ENCODE measurements around the gene WDR74. TPM values are rescaled to one million over a fixed set of nuclear protein-coding genes. Genes with fewer than 3 reads are reported as not detected.

WDR74 gene
- total RNA-seq, 4 donors from 2014 or later, result 26.6 to 46.8 (median 39.3) TPM

DNA sequence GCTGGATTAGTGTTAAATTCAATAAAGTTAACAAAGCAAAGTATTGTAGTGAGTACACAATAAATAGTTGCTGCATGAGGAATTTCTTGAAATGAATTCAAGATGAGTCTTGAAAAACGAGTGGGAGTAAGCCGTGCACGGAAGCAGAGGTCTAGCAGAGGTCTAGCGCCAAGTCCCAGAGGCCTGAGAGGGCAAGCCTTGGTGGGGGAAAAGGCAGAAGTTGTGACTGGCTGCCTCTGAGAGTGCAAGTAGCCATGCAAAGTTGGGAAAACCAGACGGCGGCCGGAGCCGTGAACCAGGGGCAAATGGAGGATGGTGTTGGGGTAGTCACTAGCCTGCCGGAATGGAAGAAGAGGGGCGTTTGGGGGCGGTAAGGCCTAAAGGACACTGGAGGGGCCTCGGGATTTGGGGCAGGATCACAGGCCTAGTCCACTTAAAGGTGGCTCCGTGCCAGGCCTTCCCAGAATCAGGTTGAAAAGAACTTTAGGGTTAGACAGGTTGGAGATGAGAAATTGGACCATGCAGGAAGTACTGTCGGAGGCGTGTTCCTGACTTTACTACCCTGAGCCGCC is 40.9 kb upstream of the WDR74 start:
- TF ChIP-seq CTCF (IDR thresholded peaks at IDR 0.05) (no peak), POLR2AphosphoS5 (IDR thresholded peaks at IDR 0.05) (peak; percentile 41)
- Histone ChIP-seq H3K4me3 (peak overlapping the region; percentile 85 to 93), H3K36me3 (peaks cover 0 to 31% of the 10 kb centered on the region in 2 donors), H3K4me1 (peaks cover 0 to 57% (median 32%) of the 10 kb centered on the region in 3 donors), H3K9me3 (no peaks in the 10 kb centered on the region), H3K27me3 (no peaks in the 10 kb centered on the region), H3K27ac (peak overlapping the region; percentile 95 to 99 (median 97))
- 0% methylated on average over 12 to 16 of the region's 16 CpGs for WGBS, 2 donors (ENCODE audit: low coverage in 1 of 2)
- peak; percentile 6 for ATAC-seq

- Histone ChIP-seq H3K27ac (peak overlapping the region; percentile 95 to 99 (median 97)), H3K36me3 (peaks cover 0 to 22% of the 10 kb centered on the region in 2 donors), H3K4me3 (peak overlapping the region in 1 of 2 donors; percentile 93), H3K27me3 (no peaks in the 10 kb centered on the region), H3K4me1 (peaks cover 0 to 48% (median 31%) of the 10 kb centered on the region in 3 donors), H3K9me3 (no peaks in the 10 kb centered on the region)
- peak; percentile 91 for TF ChIP-seq POLR2AphosphoS5 (IDR thresholded peaks at IDR 0.05)
- no peak for TF ChIP-seq POLR2A (IDR thresholded peaks at IDR 0.05)
- ATAC-seq, result no peak
- 41 to 54% methylated on average over 4 to 6 of the region's 7 CpGs for WGBS, 2 donors (ENCODE audit: low coverage in 1 of 2)
Observed at GRCh38 chr11:62879235-62879978, 40.0 kb upstream of the WDR74 start.

DNA sequence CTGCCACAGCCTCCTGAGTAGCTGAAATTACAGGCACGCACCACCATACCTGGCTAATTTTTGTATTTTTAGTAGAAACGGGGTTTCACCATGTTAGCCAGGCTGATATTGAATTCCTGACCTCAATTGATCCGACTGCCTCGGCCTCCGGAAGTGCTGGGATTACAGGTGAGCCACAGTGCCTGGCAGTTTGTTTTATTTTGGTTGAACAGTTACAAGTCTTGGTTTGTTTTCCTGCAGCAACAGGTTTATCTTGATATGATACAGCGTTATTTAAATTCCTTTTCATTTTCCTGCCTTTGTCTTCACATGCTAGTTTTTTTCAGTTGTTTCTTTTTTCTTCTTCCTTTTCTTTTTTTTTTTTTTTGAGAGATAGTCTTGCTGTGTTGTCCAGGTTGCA is 37.3 kb upstream of the WDR74 start:
- Histone ChIP-seq H3K4me3 (no peak overlapping the region), H3K4me1 (peaks cover 0 to 21% (median 14%) of the 10 kb centered on the region in 3 donors), H3K9me3 (no peaks in the 10 kb centered on the region), H3K36me3 (no peaks in the 10 kb centered on the region), H3K27me3 (no peaks in the 10 kb centered on the region), H3K27ac (no peak overlapping the region)
- ATAC-seq, result no peak
- 86 to 91% methylated on average over 3 to 4 of the region's 6 CpGs for WGBS, 2 donors (ENCODE audit: low coverage in 1 of 2)
- TF ChIP-seq POLR2AphosphoS5 (IDR thresholded peaks at IDR 0.05), result no peak
- TF ChIP-seq CTCF (IDR thresholded peaks at IDR 0.05), result no peak
- TF ChIP-seq EP300 (IDR thresholded peaks at IDR 0.05), result no peak
- no peak for TF ChIP-seq POLR2A (IDR thresholded peaks at IDR 0.05)

GRCh38 chr11:62875698-62876478 is 36.5 kb upstream of the WDR74 start:
- 60 to 69% methylated on average over 1 to 3 of the region's 7 CpGs for WGBS, 2 donors (ENCODE audit: low coverage in 1 of 2)
- no peak for TF ChIP-seq CTCF (IDR thresholded peaks at IDR 0.05)

GRCh38 chr11:62874851-62875250 is 35.5 kb upstream of the WDR74 start:
- H3K36me3 ChIP-seq, result no peaks in the 10 kb centered on the region
- ATAC-seq, result no peak
- no peaks in the 10 kb centered on the region for H3K9me3 ChIP-seq
- H3K4me1 ChIP-seq, result peaks cover 0 to 14% (median 10%) of the 10 kb centered on the region in 3 donors
- H3K27ac ChIP-seq, result no peak overlapping the region
- 89 to 90% methylated on average over 3 to 5 of the region's 7 CpGs for WGBS, 2 donors (ENCODE audit: low coverage in 1 of 2)
- H3K27me3 ChIP-seq, result no peaks in the 10 kb centered on the region
- H3K4me3 ChIP-seq, result no peak overlapping the region
- TF ChIP-seq POLR2A (IDR thresholded peaks at IDR 0.05) (no peak), POLR2AphosphoS5 (IDR thresholded peaks at IDR 0.05) (no peak), EP300 (IDR thresholded peaks at IDR 0.05) (no peak), CTCF (IDR thresholded peaks at IDR 0.05) (no peak)

More at GRCh38 chr11:62875698-62876478, 36.5 kb upstream of the WDR74 start:
- Histone ChIP-seq H3K36me3 (no peaks in the 10 kb centered on the region), H3K4me3 (no peak overlapping the region), H3K4me1 (peaks cover 0 to 21% (median 14%) of the 10 kb centered on the region in 3 donors), H3K27ac (no peak overlapping the region), H3K9me3 (no peaks in the 10 kb centered on the region), H3K27me3 (no peaks in the 10 kb centered on the region)
- ATAC-seq, result no peak

Measured in gastroesophageal sphincter (tissue), 4 donors.